ENCODE measurements around the gene FRMPD4. TPM values are rescaled to one million over a fixed set of nuclear protein-coding genes. Genes with fewer than 3 reads are reported as not detected.

FRMPD4 gene
- total and polyA plus RNA-seq, 10 of the 15 experiments (the other 5 are each of a cell fraction or from before 2014, with no cell fraction given) = not detected

DNA sequence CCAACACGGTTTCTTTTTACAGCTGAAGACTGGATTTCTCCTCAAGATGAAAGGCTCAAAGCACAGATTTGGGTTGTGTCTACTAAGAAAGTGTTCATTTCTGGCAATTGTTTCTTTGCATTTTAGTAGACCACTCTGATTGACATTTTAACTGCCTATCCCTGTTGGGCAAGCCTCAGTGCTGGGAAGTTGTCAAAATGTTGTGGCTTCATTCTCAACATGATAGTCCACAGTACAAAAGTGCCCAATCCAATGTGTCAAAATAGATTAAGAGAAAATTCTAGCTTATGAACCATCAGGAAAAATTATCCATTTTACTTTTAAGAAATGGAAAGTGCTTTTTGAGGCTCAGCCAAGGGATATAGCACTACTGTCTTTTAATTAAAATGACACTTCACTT, 329.0 kb downstream of the FRMPD4 start (continued):
- TF ChIP-seq RUNX3 (IDR thresholded peaks at IDR 0.05; ENCODE audit: low read length) (no peak), SREBF2 (IDR thresholded peaks at IDR 0.05; ENCODE audit: low read length) (no peak), TBL1XR1 (IDR thresholded peaks at IDR 0.05; ENCODE audit: low read depth, low read length) (no peak)

DNA sequence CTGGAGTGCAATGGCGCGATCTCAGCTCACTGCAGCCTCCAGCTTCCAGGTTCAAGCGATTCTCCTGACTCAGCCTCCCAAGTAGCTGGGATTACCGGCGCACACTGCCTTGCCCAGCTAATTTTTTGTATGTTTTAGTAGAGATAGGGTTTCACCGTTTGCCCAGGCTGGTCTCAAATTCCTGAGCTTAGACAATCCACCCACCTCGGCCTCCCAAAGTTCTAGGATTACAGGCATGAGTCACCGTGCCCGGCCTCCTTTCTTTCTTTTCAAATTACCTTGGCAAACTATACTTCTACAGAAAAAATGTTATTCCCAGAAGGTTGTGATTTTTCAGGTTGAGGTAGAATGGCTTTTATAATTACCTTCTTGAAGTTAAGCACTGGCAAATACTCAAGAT, 331.0 kb downstream of the FRMPD4 start:
- TF ChIP-seq CREB1 (IDR thresholded peaks at IDR 0.05; ENCODE audit: low read depth) (no peak), HDGF (IDR thresholded peaks at IDR 0.05) (no peak), SMAD5 (IDR thresholded peaks at IDR 0.05; ENCODE audit: low read depth) (no peak), EED (IDR thresholded peaks at IDR 0.05; ENCODE audit: low read depth) (no peak), RUNX3 (IDR thresholded peaks at IDR 0.05; ENCODE audit: low read length) (no peak), PAX8 (IDR thresholded peaks at IDR 0.05) (no peak)
- TF ChIP-seq, protein P1, sequence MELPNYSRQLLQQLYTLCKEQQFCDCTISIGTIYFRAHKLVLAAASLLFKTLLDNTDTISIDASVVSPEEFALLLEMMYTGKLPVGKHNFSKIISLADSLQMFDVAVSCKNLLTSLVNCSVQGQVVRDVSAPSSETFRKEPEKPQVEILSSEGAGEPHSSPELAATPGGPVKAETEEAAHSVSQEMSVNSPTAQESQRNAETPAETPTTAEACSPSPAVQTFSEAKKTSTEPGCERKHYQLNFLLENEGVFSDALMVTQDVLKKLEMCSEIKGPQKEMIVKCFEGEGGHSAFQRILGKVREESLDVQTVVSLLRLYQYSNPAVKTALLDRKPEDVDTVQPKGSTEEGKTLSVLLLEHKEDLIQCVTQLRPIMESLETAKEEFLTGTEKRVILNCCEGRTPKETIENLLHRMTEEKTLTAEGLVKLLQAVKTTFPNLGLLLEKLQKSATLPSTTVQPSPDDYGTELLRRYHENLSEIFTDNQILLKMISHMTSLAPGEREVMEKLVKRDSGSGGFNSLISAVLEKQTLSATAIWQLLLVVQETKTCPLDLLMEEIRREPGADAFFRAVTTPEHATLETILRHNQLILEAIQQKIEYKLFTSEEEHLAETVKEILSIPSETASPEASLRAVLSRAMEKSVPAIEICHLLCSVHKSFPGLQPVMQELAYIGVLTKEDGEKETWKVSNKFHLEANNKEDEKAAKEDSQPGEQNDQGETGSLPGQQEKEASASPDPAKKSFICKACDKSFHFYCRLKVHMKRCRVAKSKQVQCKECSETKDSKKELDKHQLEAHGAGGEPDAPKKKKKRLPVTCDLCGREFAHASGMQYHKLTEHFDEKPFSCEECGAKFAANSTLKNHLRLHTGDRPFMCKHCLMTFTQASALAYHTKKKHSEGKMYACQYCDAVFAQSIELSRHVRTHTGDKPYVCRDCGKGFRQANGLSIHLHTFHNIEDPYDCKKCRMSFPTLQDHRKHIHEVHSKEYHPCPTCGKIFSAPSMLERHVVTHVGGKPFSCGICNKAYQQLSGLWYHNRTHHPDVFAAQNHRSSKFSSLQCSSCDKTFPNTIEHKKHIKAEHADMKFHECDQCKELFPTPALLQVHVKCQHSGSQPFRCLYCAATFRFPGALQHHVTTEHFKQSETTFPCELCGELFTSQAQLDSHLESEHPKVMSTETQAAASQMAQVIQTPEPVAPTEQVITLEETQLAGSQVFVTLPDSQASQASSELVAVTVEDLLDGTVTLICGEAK (IDR thresholded peaks at IDR 0.05; ENCODE audit: borderline replicate concordance) = no peak
- TF ChIP-seq, protein P2, sequence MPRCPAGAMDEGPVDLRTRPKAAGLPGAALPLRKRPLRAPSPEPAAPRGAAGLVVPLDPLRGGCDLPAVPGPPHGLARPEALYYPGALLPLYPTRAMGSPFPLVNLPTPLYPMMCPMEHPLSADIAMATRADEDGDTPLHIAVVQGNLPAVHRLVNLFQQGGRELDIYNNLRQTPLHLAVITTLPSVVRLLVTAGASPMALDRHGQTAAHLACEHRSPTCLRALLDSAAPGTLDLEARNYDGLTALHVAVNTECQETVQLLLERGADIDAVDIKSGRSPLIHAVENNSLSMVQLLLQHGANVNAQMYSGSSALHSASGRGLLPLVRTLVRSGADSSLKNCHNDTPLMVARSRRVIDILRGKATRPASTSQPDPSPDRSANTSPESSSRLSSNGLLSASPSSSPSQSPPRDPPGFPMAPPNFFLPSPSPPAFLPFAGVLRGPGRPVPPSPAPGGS (IDR thresholded peaks at IDR 0.05; ENCODE audit: borderline replicate concordance, insufficient read depth, low read depth, low read length, poor library complexity, severe bottlenecking) = no peak
- DNase-seq (ENCODE audit: low read depth, low spot score) (no peak), ATAC-seq (no peak), FAIRE-seq (no peak)
- H3K9me3 ChIP-seq (replicated peaks; ENCODE audit: control insufficient read depth, insufficient read depth, low read length) = no peaks in the 10 kb centered on the region; the same call in 2 of the 3 replicates
- H3K27ac ChIP-seq (ENCODE audit: control insufficient read depth, insufficient read depth) = no peak overlapping the region
- no peaks in the 10 kb centered on the region for H4K20me1 ChIP-seq (ENCODE audit: control insufficient read depth, insufficient read depth)
- H3K4me3 ChIP-seq = no peak overlapping the region
- no peaks in the 10 kb centered on the region for H3K4me1 ChIP-seq (ENCODE audit: control insufficient read depth, insufficient read depth, low read length)
- ChIA-PET RAD21 (ENCODE audit: unreplicated experiment) (no interaction called here), CTCF (no interaction called here), POLR2A (no interaction called here), SMC1A (ENCODE audit: uncharacterized antibody, unreplicated experiment) (no interaction called here)
- H3K9ac ChIP-seq (ENCODE audit: control insufficient read depth, insufficient read depth, low read length) = no peak overlapping the region
- no peak overlapping the region for H3K4me2 ChIP-seq (ENCODE audit: control insufficient read depth, insufficient read depth)
- no peaks in the 10 kb centered on the region for H3K79me2 ChIP-seq (ENCODE audit: control insufficient read depth, insufficient read depth, low read length)
- H3K36me3 ChIP-seq (ENCODE audit: control insufficient read depth in 2 of 2, insufficient read depth in 2 of 2, low read length in 1 of 2) = no peaks in the 10 kb centered on the region
- WGBS (ENCODE audit: insufficient coverage, insufficient replicate concordance, low lambda C conversion rate, missing lambda C conversion rate) = 59% methylated on average over 9 of the region's 9 CpGs
- in situ Hi-C loops (cut with MboI) (no loop called here), intact Hi-C loops (cut with micrococcal nuclease; ENCODE audit: unreplicated experiment) (no loop called here)
- H3K27me3 ChIP-seq (replicated peaks in 1 of 2; ENCODE audit: control insufficient read depth in 2 of 2, insufficient read depth in 2 of 2, low read length in 1 of 2) = no peaks in the 10 kb centered on the region; a peak in 1 of 4 replicates
- no TSS peak for BruUV-seq (replicated peaks)
- H2AFZ ChIP-seq (ENCODE audit: control insufficient read depth, low read depth, low read length) = no peak overlapping the region

All from GM12878 (cell line).